Activated CD4-positive, CD25-positive, alpha-beta regulatory T cell treated with anti-CD3 and anti-CD28 coated beads, Interleukin-2, amount 50 U/mL, for 24 hours (primary cell): Measurements from ENCODE around the gene TEAD4.

ENCODE experiments used
- ATAC-seq, 2 donors: fragments of 150-1000 bp; cut with Tn5 transposase; one replicate each; pipeline ENCODE4 v1.10.0; 2021; ENCODE audit warnings: mild to moderate bottlenecking in 1 of 2, moderate library complexity in 1 of 2

Gene TEAD4

GRCh38 chr12:2959192-2959504, at the start of gene TEAD4:
TSS of gene TEAD4 (plus strand) at chr12:2959397.
- no peak for ATAC-seq

GRCh38 chr12:2912216-2912575, 47.0 kb upstream of the TEAD4 start:
- no peak for ATAC-seq

DNA sequence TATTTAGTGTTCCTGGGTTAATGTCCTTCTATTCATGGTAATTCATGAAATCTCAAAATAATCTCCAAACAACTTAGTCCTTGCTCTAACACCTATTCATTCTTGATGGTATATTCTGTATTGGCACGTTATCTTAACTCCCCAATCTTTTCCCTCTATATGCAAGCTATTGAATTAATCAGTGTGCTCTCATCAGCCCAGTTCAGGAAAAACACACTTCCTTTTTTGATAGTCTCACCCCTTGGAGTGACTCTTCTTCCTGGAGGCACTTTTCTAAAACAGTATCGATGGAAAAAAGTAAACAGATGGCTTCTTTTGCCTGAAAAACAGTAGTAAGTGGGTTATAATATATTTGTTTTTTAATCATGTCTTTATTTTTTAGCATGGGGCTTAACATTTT, 39.9 kb upstream of the TEAD4 start:
- ATAC-seq: no peak

DNA sequence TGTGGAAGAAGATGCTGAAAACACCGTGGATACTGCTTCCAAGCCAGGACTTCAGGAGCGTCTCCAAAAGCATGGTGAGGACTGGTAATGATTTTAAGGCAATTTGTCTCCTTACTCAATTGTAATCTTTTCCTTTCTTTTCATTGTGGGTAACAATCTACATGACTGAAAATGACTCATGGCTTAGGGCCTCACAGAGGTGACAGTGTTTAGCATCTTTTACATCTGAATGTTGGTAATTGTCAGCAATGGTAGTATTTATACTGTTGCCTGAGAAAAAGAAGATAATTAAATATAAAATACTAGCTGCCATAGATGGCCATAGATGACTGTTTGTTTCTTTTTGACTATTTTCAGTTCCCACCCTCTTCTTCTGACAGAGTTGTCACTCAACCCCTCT, 36.9 kb upstream of the TEAD4 start:
- ATAC-seq: peak; percentile 28 to 33

DNA sequence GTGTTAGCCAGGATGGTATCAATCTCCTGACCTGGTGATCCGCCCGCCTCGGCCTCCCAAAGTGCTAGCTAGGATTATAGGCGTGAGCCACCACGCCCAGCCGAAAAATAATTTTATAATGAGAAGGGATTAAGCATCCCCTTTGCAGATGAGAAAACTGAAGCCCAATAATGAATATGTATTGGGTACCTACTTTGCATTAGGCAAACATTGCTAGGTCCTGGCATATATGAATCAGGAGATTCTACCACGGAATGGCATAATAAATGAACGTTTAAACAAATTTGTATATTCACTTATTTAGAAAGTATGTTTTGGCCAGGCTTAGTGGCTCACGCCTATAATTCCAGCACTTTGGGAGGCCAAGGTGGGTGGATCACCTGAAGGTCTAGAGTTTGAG, 36.1 kb upstream of the TEAD4 start:
- ATAC-seq: no peak

GRCh38 chr12:2924019-2924418, 35.2 kb upstream of the TEAD4 start:
- ATAC-seq: no peak

GRCh38 chr12:2925322-2925995, 33.7 kb upstream of the TEAD4 start:
- peak; percentile 74 to 84 for ATAC-seq

DNA sequence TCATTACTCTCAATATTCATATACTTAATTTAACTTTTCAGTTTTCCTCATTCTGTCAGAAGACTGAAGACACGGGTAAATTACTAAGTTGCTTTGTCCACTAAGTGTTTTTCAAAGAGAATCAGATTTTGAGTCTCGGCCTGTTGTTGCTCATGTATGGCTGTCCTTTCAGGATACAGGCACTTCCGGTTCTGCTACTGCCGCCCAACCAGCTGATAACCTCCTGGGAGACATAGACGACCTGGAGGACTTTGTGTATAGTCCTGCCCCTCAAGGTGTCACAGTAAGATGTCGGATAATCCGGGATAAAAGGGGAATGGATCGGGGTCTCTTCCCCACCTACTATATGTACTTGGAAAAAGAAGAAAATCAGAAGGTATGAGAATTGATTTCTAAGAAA, 28.3 kb upstream of the TEAD4 start:
- ATAC-seq: no peak

DNA sequence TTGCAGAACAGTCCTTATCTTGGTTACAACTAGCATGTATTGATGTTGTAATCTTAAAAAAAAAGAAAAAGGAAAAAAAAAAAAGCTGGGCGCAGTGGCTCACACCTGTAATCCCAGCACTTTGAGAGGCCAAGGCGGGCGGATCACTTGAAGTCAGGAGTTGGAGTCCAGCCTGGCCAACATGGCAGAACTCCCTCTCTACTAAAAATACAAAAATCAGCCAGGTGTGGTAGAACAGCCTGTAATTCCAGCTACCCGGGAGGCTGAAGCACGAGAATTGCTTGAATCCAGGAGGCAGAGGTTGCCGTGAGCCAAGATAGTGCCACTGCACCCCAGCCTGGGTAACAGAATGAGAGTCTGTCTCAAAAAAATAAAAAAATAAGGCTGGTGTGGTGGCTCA, 25.6 kb upstream of the TEAD4 start:
- no peak for ATAC-seq

DNA sequence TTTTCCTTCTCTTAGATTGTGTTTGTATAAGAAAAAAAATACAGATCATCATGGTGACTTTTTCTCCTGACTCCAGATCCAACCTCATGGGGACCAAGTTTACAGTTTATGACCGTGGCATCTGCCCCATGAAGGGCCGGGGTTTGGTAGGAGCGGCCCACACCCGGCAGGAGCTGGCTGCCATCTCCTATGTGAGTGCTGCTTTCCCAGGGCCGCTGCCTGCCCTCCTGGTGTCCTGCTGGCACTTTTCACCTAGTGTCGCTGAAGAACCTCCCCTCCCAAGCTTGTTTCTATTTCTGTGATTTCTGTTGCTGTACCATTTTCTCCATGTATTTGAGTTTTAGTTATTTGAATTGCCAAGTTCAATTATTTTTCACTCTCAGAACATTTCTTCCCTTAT, 24.8 kb upstream of the TEAD4 start:
- no peak for ATAC-seq

DNA sequence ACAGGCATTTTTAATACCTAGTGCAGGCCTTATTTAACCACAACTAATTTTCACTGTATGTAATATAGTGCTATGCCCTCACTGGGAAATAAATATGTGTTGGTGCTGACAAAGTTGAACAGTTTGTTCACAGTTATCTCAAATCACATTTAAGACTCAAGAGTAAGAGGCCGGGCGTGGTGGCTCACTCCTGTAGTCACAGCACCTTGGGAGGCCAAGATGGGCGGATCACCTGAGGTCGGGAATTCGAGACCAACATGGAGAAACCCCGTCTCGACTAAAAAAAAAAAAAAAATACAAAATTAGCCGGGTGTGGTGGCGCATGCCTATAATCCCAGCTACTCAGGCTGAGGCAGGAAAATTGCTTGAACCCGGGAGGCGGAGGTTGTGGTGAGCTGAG, 22.9 kb upstream of the TEAD4 start:
- ATAC-seq: no peak

DNA sequence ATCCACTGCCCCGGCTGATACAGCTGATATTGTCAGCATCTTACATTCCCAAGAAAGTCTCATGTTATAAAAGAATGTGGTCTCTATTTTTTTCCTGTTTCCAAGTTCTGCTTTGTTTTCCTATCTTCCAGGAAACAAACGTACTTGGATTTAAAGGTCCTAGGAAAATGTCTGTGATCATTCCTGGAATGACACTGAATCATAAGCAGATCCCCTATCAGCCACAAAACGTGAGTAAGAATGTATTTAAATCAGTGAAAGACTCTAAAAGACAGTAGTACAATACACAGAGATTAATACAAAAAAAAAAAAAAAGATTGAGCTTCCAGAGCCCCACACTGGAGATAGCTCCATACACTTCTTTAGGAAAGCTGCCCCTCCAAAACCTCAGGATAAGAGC, 21.7 kb upstream of the TEAD4 start:
- no peak for ATAC-seq

DNA sequence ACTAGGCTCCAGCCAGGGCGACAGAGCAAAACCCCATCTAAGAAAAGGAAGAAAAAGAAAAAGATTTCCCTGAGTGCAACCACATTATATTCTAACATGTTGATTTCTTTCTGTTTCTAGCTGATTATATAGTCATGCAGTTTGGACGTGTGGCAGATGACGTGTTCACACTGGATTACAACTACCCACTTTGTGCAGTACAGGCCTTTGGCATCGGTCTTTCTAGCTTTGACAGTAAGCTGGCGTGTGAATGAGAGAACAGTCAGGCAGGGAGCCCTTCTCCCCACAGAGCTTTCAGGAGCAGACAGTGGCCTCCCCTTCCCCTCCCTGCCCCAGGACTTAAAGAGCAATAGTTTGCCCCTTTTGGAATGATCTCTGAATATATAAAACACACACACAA, 20.0 kb upstream of the TEAD4 start:
- ATAC-seq: no peak

- no peak for ATAC-seq
These were observed 18.6 kb upstream of the TEAD4 start for GRCh38 chr12:2940564-2940963.

- no peak for ATAC-seq
These were observed 17.7 kb upstream of the TEAD4 start for GRCh38 chr12:2941524-2941923.

GRCh38 chr12:2944401-2945047, 14.7 kb upstream of the TEAD4 start:
- ATAC-seq: peak; percentile 53 to 62

- ATAC-seq: no peak
These were observed 9.8 kb upstream of the TEAD4 start for GRCh38 chr12:2949411-2949810.

DNA sequence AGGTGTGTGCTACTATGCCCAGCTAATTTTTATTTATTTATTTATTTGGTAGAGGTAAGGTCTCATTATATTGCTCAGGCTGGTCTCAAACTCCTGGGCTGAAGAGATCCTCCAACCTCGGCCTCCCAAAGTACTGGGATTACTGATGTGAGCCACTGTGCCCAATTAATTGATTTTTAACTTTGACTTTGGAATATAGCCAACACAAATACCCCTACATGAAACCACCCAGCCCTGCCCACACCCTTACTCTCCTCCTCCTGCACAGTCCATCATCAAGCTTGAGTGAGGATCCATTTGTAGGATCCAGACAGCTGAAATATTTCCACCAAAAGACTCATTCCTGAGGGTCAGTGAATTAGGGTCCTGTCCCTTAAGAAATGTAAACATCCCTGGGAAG, 3.3 kb upstream of the TEAD4 start:
- no peak for ATAC-seq

DNA sequence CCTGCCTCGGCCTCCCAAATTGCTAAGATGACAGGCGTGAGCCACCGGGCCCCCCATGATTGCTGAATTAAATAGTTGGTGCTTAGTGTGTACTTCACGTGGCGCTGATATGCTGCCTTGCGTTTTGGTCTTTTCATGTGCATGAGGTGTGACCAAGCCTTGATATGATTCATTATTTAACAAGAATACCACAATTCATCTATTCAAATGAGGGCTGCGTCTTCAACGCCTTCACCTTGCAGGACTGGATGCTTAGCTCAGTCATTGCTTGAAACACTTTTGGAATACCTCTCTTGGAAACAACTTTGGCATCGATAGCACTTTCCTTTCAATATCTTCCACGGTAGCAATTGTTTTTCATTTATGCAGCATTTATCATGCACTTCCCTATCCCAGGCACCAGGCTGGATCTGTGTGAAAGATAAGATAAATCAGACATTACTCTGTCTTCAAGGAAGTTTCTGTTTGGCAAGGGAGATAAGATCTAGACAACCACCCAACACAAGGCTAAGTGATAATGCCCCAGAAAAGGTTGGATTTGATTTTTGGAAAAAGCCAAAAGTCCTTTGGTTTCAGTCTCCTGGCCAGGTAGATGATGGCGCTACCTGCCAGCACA, 1.3 kb upstream of the TEAD4 start:
- ATAC-seq: no peak

GRCh38 chr12:2958432-2959191, 585 bp upstream of the TEAD4 start:
- ATAC-seq: no peak

GRCh38 chr12:2959505-2960389, 550 bp downstream of the TEAD4 start:
- ATAC-seq: peak; percentile 7 to 22

DNA sequence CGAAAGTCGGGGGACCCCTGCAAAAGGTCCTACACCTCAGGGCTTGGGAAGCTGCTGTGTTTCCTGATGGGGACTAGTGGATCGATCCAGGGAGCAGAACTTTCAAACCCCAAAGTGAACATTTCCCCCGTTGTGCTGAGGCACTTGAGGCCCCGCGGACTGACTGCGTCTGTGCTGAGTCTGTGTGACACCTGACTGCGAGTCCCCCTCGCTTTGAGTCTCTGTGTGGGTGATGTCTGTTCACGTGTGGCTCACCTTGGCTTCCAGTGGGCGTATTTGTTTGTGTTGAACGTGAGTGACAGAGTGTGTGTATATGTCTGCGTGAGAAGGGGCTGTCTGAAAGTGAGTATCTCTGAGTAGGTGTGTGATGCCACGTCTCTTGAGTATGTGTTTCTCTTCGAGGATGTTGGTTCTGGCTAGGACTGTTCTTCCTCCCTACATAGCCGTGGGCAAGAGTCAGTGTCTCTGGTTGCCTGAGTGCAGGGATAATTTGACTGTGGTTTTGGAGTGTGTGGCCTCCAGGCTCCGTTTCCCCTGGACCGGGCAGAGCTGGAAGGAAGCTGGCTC, 1.3 kb downstream of the TEAD4 start:
- ATAC-seq: peak; percentile 63 to 73
